SK-N-SH (cell line): ENCODE measurements around the gene FREY1. TPM values are rescaled to one million over a fixed set of nuclear protein-coding genes. Genes with fewer than 3 reads are reported as not detected.

Experiments
- CTCF ChIA-PET: fragments of 300-600, 350-600 bp; formaldehyde crosslinking; extraction: SDS; loops from one replicate; lab custom pipeline; 2021; lab: Yijun Ruan, JAX
- POLR2A ChIA-PET: fragments of 350-600 bp; sonication (Branson Sonifier 250); formaldehyde crosslinking; extraction: SDS; loops from one replicate; lab custom pipeline; 2020; ENCODE audit warnings: antibody characterized with exemption, inconsistent platforms; lab: Yijun Ruan, JAX
- DNase-seq: peaks from one replicate; pipeline ENCODE4 v3.0.0; 2012
- H2AFZ ChIP-seq: fragments of 200-600 bp; sonication (generic); 2 replicates; pipeline ENCODE4 v1.8.1; 2016; ENCODE audit warnings: antibody characterized with exemption, mild to moderate bottlenecking, low read depth
- H3F3A ChIP-seq: fragments of 200-600 bp; sonication (generic); replicated peaks from 2 replicates; pipeline ENCODE3; 2016; ENCODE audit warnings: antibody characterized with exemption, mild to moderate bottlenecking; ENCODE audit not compliant: insufficient read depth
- H3K27ac ChIP-seq, 2 experiments: fragments of 200-500 bp in 1 of 2; fragments of 200-600 bp in 1 of 2; sonication (Bioruptor generic) in 1 of 2; sonication (generic), shearing (Covaris generic) in 1 of 2; 2 replicates each; pipeline versions ENCODE4 v1.5.1 to v1.6.1; 2014 to 2016; ENCODE audit warnings: low read depth in 2 of 2, inconsistent platforms in 1 of 2, low read length in 1 of 2, mild to moderate bottlenecking in 1 of 2, mixed read lengths in 1 of 2
- H3K27me3 ChIP-seq: fragments of 200-600 bp; sonication (generic), shearing (Covaris generic); 2 replicates; pipeline ENCODE4 v1.6.1; 2016; ENCODE audit warnings: mixed run types; ENCODE audit not compliant: insufficient read depth
- H3K36me3 ChIP-seq, 2 experiments: fragments of 200-500 bp in 1 of 2; fragments of 200-600 bp in 1 of 2; sonication (Bioruptor generic) in 1 of 2; sonication (generic) in 1 of 2; replicated peaks in 1 of 2; 2 replicates each; pipeline versions ENCODE3 to v1.5.1; 2014 to 2016; ENCODE audit warnings: low read length in 1 of 2, mild to moderate bottlenecking in 1 of 2; ENCODE audit not compliant: insufficient read depth in 2 of 2, control insufficient read depth in 1 of 2
- H3K4me1 ChIP-seq, 2 experiments: fragments of 200-500 bp in 1 of 2; fragments of 200-600 bp in 1 of 2; sonication (Bioruptor generic) in 1 of 2; sonication (generic), shearing (Covaris generic) in 1 of 2; 2 replicates each; pipeline versions ENCODE4 v1.5.1 to v1.6.1; 2014 to 2016; ENCODE audit warnings: low read depth in 1 of 2, low read length in 1 of 2, mixed run types in 1 of 2; ENCODE audit not compliant: insufficient read depth in 2 of 2, control insufficient read depth in 1 of 2
- H3K4me2 ChIP-seq: fragments of 200-600 bp; sonication (generic), shearing (Covaris generic); 2 replicates; pipeline ENCODE4 v1.6.1; 2017; ENCODE audit warnings: mixed run types
- H3K4me3 ChIP-seq, 2 experiments: fragments of 200-500 bp in 1 of 2; fragments of 200-600 bp in 1 of 2; sonication (Bioruptor generic) in 1 of 2; sonication (generic), shearing (Covaris generic) in 1 of 2; 2 replicates each; pipeline versions ENCODE4 v1.5.1 to v1.8.1; 2014 to 2016; ENCODE audit warnings: low read depth in 2 of 2, inconsistent platforms in 1 of 2, low read length in 1 of 2, mild to moderate bottlenecking in 1 of 2, mixed read lengths in 1 of 2, moderate library complexity in 1 of 2
- H3K79me2 ChIP-seq: fragments of 200-600 bp; sonication (generic); 2 replicates; pipeline ENCODE4 v1.8.1; 2017; ENCODE audit warnings: mild to moderate bottlenecking; ENCODE audit not compliant: insufficient read depth
- H3K9ac ChIP-seq: fragments of 200-600 bp; sonication (generic); 2 replicates; pipeline ENCODE4 v1.6.1; 2017; ENCODE audit warnings: mixed run types
- H3K9me2 ChIP-seq: fragments of 200-600 bp; sonication (generic); 2 replicates; pipeline ENCODE4 v1.6.1; 2017; ENCODE audit warnings: mixed run types
- H3K9me3 ChIP-seq: fragments of 200-600 bp; sonication (generic); 2 replicates; pipeline ENCODE4 v1.6.1; 2017; ENCODE audit warnings: mixed run types, mild to moderate bottlenecking, moderate library complexity
- H4K20me1 ChIP-seq: fragments of 200-600 bp; sonication (generic); 2 replicates; pipeline ENCODE4 v1.6.1; 2017; ENCODE audit warnings: mild to moderate bottlenecking, mixed run types; ENCODE audit not compliant: insufficient read depth
- ELF1 ChIP-seq: IDR thresholded peaks from 2 replicates; pipeline ENCODE4 v1.4.0; 2012
- EP300 ChIP-seq, 2 experiments: IDR thresholded peaks; 2 replicates each; pipeline versions ENCODE4 v1.4.0 to v1.6.1; 2012; ENCODE audit warnings: borderline replicate concordance in 1 of 2, low read depth in 1 of 2, low read length in 1 of 2
- EZH2phosphoT487 ChIP-seq: fragments of 200-600 bp; sonication (generic); IDR thresholded peaks from 2 replicates; pipeline ENCODE4 v1.6.1; 2017; ENCODE audit warnings: low read depth, mixed run types, mild to moderate bottlenecking, antibody characterized with exemption, moderate library complexity, borderline replicate concordance
- FOXJ3 ChIP-seq: sonication (generic); formaldehyde crosslinking; IDR thresholded peaks from 2 replicates; pipeline ENCODE4 v1.5.1; 2020; ENCODE audit warnings: mild to moderate bottlenecking, missing genetic modification reagents
- FOXM1 ChIP-seq: IDR thresholded peaks from 2 replicates; pipeline ENCODE4 v1.4.0; 2012; ENCODE audit warnings: low read depth, mild to moderate bottlenecking
- GABPA ChIP-seq: IDR thresholded peaks from 2 replicates; pipeline ENCODE4 v1.4.0; 2012; ENCODE audit warnings: low read depth, mild to moderate bottlenecking
- GATA2 ChIP-seq: sonication (generic); formaldehyde crosslinking; IDR thresholded peaks from 2 replicates; pipeline ENCODE4 v1.5.0; 2020; ENCODE audit warnings: mild to moderate bottlenecking, missing genetic modification reagents
- IRF3 ChIP-seq: fragments of 150-350 bp; IDR thresholded peaks from 2 replicates; pipeline ENCODE4 v1.6.1; 2016; ENCODE audit warnings: mild to moderate bottlenecking, low read depth, low read length
- JUND ChIP-seq: IDR thresholded peaks from 2 replicates; pipeline ENCODE4 v1.4.0; 2012
- MEF2A ChIP-seq: IDR thresholded peaks from 2 replicates; pipeline ENCODE4 v1.4.0; 2012; ENCODE audit warnings: low read depth, borderline replicate concordance
- MXI1 ChIP-seq: IDR thresholded peaks from 2 replicates; pipeline ENCODE4 v1.6.1; 2012; ENCODE audit warnings: mild to moderate bottlenecking, low read depth, low read length, improper control_type of control experiment
- NRF1 ChIP-seq: IDR thresholded peaks from 2 replicates; pipeline ENCODE4 v1.6.1; 2012; ENCODE audit warnings: low read depth, mild to moderate bottlenecking, low read length
- POLR2AphosphoS5 ChIP-seq: IDR thresholded peaks from 2 replicates; pipeline ENCODE4 v1.6.1; 2012; ENCODE audit warnings: low read depth, low read length
- RFX5 ChIP-seq: IDR thresholded peaks from 2 replicates; pipeline ENCODE4 v1.6.1; 2012; ENCODE audit warnings: mild to moderate bottlenecking, improper control_type of control experiment, low read length
- SMC3 ChIP-seq: IDR thresholded peaks from 2 replicates; pipeline ENCODE4 v1.6.1; 2012; ENCODE audit warnings: low read depth, low read length, improper control_type of control experiment
- TCF12 ChIP-seq: IDR thresholded peaks from 2 replicates; pipeline ENCODE4 v1.4.0; 2012
- USF1 ChIP-seq: IDR thresholded peaks from 2 replicates; pipeline ENCODE4 v1.4.0; 2012; ENCODE audit warnings: low read depth, borderline replicate concordance
- YY1 ChIP-seq: IDR thresholded peaks from 2 replicates; pipeline ENCODE4 v1.4.0; 2012; ENCODE audit warnings: low read depth, mild to moderate bottlenecking
- ZBTB33 ChIP-seq: IDR thresholded peaks from 2 replicates; pipeline ENCODE4 v1.4.0; 2012; ENCODE audit warnings: low read depth, borderline replicate concordance
- WGBS: methylation state at CpG from one replicate; pipeline ENCODE4 v1.1.6; 2017; ENCODE audit warnings: low lambda C conversion rate; 5-methylcytosine and 5-hydroxymethylcytosine counted together
- polyA plus RNA-seq, 3 experiments: library from polyadenylated mRNA; depleted of rRNA; stranded (reverse); fragments of >200 nt; gene quantifications; 2 replicates each; pipeline ENCODE4 v1.2.3, GENCODE V29; 2012
- TF ChIP-seq, protein P1 (sequence below): fragments of 200-600 bp; sonication (generic); IDR thresholded peaks from 2 replicates; pipeline ENCODE4 v1.6.1; 2017; ENCODE audit warnings: antibody characterized with exemption, mild to moderate bottlenecking, moderate library complexity
- TF ChIP-seq, protein P2 (sequence below): fragments of 150-350 bp; IDR thresholded peaks from 2 replicates; pipeline ENCODE4 v1.6.1; 2017; ENCODE audit warnings: antibody characterized with exemption, low read length, low read depth, borderline replicate concordance

The FREY1 gene
- polyA plus RNA-seq, 1 of the 3 experiments (the other 2 are of a cell fraction) = 0.30 TPM

- H3K9me3 ChIP-seq = no peaks in the 10 kb centered on the region
- no peaks in the 10 kb centered on the region for H4K20me1 ChIP-seq
- H3K36me3 ChIP-seq = peaks cover 24 to 59% of the 10 kb centered on the region in 2 experiments
- H3K4me2 ChIP-seq = no peak overlapping the region
- no peaks in the 10 kb centered on the region; a peak in 1 of 4 replicates for H3K4me1 ChIP-seq
- ChIA-PET CTCF (interaction anchor here (2.9 kb wide), 1 partner anchor 27 kb away, joined by 11 read pairs; no protein-coding TSS in a partner anchor), POLR2A (no interaction called here)
- H3K9me2 ChIP-seq = no peaks in the 10 kb centered on the region
- TF ChIP-seq IRF3 = no peak
- TF ChIP-seq, protein P1, sequence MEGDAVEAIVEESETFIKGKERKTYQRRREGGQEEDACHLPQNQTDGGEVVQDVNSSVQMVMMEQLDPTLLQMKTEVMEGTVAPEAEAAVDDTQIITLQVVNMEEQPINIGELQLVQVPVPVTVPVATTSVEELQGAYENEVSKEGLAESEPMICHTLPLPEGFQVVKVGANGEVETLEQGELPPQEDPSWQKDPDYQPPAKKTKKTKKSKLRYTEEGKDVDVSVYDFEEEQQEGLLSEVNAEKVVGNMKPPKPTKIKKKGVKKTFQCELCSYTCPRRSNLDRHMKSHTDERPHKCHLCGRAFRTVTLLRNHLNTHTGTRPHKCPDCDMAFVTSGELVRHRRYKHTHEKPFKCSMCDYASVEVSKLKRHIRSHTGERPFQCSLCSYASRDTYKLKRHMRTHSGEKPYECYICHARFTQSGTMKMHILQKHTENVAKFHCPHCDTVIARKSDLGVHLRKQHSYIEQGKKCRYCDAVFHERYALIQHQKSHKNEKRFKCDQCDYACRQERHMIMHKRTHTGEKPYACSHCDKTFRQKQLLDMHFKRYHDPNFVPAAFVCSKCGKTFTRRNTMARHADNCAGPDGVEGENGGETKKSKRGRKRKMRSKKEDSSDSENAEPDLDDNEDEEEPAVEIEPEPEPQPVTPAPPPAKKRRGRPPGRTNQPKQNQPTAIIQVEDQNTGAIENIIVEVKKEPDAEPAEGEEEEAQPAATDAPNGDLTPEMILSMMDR = no peak
- no peak for TF ChIP-seq SMC3
- TF ChIP-seq ELF1 = no peak
- no peak for TF ChIP-seq RFX5
- TF ChIP-seq USF1 = no peak
- no peak overlapping the region for H2AFZ ChIP-seq
- no peak overlapping the region for H3K9ac ChIP-seq
- no peaks in the 10 kb centered on the region for H3F3A ChIP-seq
- H3K4me3 ChIP-seq = no peak overlapping the region
- WGBS = 99% methylated on average over 10 of the region's 10 CpGs
- no peak for DNase-seq
- H3K27me3 ChIP-seq = no peaks in the 10 kb centered on the region
- H3K79me2 ChIP-seq = no peaks in the 10 kb centered on the region
- H3K27ac ChIP-seq = no peak overlapping the region
Measured at GRCh38 chr11:45937916-45938315, 30.8 kb upstream of the FREY1 start.

GRCh38 chr11:45936511-45937054 is 29.5 kb upstream of the FREY1 start:
- no peak overlapping the region for H2AFZ ChIP-seq
- no peaks in the 10 kb centered on the region for H3K27me3 ChIP-seq
- H3K79me2 ChIP-seq = no peaks in the 10 kb centered on the region
- 100% methylated on average over 3 of the region's 4 CpGs for WGBS
- no peaks in the 10 kb centered on the region for H3K9me2 ChIP-seq
- ChIA-PET CTCF (interaction anchor here (0.6 to 2.9 kb wide), 4 partner anchors 12 to 70 kb away, joined by 3 to 11 read pairs (median 4); no protein-coding TSS in a partner anchor), POLR2A (no interaction called here)
- H3K4me2 ChIP-seq = no peak overlapping the region
- no peaks in the 10 kb centered on the region for H3F3A ChIP-seq
- no peaks in the 10 kb centered on the region; a peak in 1 of 4 replicates for H3K4me1 ChIP-seq
- H3K27ac ChIP-seq = no peak overlapping the region
- TF ChIP-seq MEF2A (no peak), GATA2 (no peak), YY1 (no peak), RFX5 (no peak), POLR2AphosphoS5 (no peak), FOXJ3 (CRISPR knock-in tag) (no peak), EZH2phosphoT487 (no peak), EP300 (IDR thresholded peaks at IDR 0.05; ENCODE audit: borderline replicate concordance in 1 of 2, low read depth in 1 of 2, low read length in 1 of 2) (no peak), ZBTB33 (no peak), FOXM1 (no peak), GABPA (no peak), NRF1 (no peak), MXI1 (no peak), JUND (no peak), ELF1 (no peak), TCF12 (no peak)
- TF ChIP-seq, protein P2, sequence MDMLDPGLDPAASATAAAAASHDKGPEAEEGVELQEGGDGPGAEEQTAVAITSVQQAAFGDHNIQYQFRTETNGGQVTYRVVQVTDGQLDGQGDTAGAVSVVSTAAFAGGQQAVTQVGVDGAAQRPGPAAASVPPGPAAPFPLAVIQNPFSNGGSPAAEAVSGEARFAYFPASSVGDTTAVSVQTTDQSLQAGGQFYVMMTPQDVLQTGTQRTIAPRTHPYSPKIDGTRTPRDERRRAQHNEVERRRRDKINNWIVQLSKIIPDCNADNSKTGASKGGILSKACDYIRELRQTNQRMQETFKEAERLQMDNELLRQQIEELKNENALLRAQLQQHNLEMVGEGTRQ = no peak
- no peak overlapping the region for H3K4me3 ChIP-seq
- no peaks in the 10 kb centered on the region for H3K9me3 ChIP-seq
- H3K9ac ChIP-seq = no peak overlapping the region
- peaks cover 22 to 52% of the 10 kb centered on the region in 2 experiments for H3K36me3 ChIP-seq
- no peak for DNase-seq
- no peaks in the 10 kb centered on the region for H4K20me1 ChIP-seq
